Stimulated activated naive CD8-positive, alpha-beta T cell treated with anti-CD3 and anti-CD28 coated beads, Interleukin-15, Interleukin-2, amounts not matched to agents 100 ng/mL and 50 ng/mL, for 24 hours (primary cell): ENCODE data around the gene FAM89B.

Source experiments
- H3K27ac Mint-ChIP-seq: one replicate; pipeline ENCODE4 v1.8.0; 2021; ENCODE audit warnings: mild to moderate bottlenecking, mixed read lengths
- H3K27me3 Mint-ChIP-seq: one replicate; pipeline ENCODE4 v1.8.0; 2021; ENCODE audit warnings: mixed read lengths
- H3K36me3 Mint-ChIP-seq: one replicate; pipeline ENCODE4 v1.8.0; 2021; ENCODE audit warnings: low read depth, mixed read lengths
- H3K4me1 Mint-ChIP-seq: one replicate; pipeline ENCODE4 v1.8.0; 2021; ENCODE audit warnings: low read depth, mixed read lengths
- H3K4me3 Mint-ChIP-seq: one replicate; pipeline ENCODE4 v1.8.0; 2021; ENCODE audit warnings: mild to moderate bottlenecking, mixed read lengths
- H3K9me3 Mint-ChIP-seq: one replicate; pipeline ENCODE4 v1.8.0; 2021; ENCODE audit warnings: mixed read lengths

FAM89B gene

GRCh38 chr11:65536412-65537295 is 35.7 kb upstream of the FAM89B start:
- Mint-ChIP-seq H3K4me3 (no peak overlapping the region), H3K9me3 (no peaks in the 10 kb centered on the region)

GRCh38 chr11:65537296-65537597 is 35.1 kb upstream of the FAM89B start:
- peaks cover 14% of the 10 kb centered on the region for H3K36me3 Mint-ChIP-seq
- no peaks in the 10 kb centered on the region for H3K9me3 Mint-ChIP-seq
- H3K4me1 Mint-ChIP-seq, result peaks cover 11% of the 10 kb centered on the region
- H3K27ac Mint-ChIP-seq, result no peak overlapping the region
- H3K4me3 Mint-ChIP-seq, result no peak overlapping the region
- H3K27me3 Mint-ChIP-seq, result no peaks in the 10 kb centered on the region

More at GRCh38 chr11:65536412-65537295, 35.7 kb upstream of the FAM89B start:
- Mint-ChIP-seq H3K27ac (no peak overlapping the region), H3K36me3 (peaks cover 17% of the 10 kb centered on the region), H3K4me1 (peaks cover 7% of the 10 kb centered on the region), H3K27me3 (no peaks in the 10 kb centered on the region)

DNA sequence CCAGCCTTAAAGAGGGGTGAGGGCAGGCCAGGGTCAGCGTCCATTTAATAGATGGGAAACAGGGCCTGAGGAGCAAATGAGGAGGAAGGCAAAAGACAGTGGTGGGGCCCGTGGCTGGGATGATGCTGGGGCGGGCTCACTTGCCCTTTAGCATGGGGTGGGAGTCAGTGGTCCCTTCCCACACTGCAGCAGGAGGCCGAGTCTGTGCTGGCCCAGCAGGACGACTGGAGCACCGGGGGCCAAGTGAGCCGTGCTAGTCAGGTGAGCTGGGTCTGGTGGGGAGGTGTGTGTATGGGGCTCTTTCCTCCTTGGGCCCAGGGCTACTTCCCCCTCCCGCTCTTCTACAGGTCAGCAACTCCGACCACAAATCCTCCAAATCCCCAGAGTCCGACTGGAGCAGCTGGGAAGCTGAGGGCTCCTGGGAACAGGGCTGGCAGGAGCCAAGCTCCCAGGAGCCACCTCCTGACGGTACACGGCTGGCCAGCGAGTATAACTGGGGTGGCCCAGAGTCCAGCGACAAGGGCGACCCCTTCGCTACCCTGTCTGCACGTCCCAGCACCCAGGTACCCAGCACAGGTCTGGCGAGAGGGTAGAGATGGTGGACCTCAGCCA is 34.6 kb upstream of the FAM89B start:
- Mint-ChIP-seq H3K27ac (no peak overlapping the region), H3K4me3 (no peak overlapping the region), H3K36me3 (peaks cover 14% of the 10 kb centered on the region), H3K4me1 (peaks cover 14% of the 10 kb centered on the region), H3K9me3 (no peaks in the 10 kb centered on the region), H3K27me3 (no peaks in the 10 kb centered on the region)

GRCh38 chr11:65538232-65538914 is 34.0 kb upstream of the FAM89B start:
- Mint-ChIP-seq H3K27ac (no peak overlapping the region), H3K9me3 (no peaks in the 10 kb centered on the region), H3K27me3 (no peaks in the 10 kb centered on the region), H3K4me1 (peaks cover 14% of the 10 kb centered on the region), H3K36me3 (peaks cover 10% of the 10 kb centered on the region), H3K4me3 (no peak overlapping the region)

GRCh38 chr11:65538915-65539743 is 33.2 kb upstream of the FAM89B start:
- peaks cover 14% of the 10 kb centered on the region for H3K4me1 Mint-ChIP-seq
- H3K27me3 Mint-ChIP-seq, result no peaks in the 10 kb centered on the region
- H3K9me3 Mint-ChIP-seq, result no peaks in the 10 kb centered on the region
- no peak overlapping the region for H3K4me3 Mint-ChIP-seq
- no peak overlapping the region for H3K27ac Mint-ChIP-seq
- peaks cover 10% of the 10 kb centered on the region for H3K36me3 Mint-ChIP-seq

GRCh38 chr11:65539744-65540289 is 32.5 kb upstream of the FAM89B start:
- Mint-ChIP-seq H3K27ac (peak overlapping the region; percentile 79), H3K9me3 (no peaks in the 10 kb centered on the region), H3K27me3 (no peaks in the 10 kb centered on the region), H3K36me3 (peaks cover 10% of the 10 kb centered on the region), H3K4me1 (peaks cover 17% of the 10 kb centered on the region), H3K4me3 (peak overlapping the region; percentile 81)

GRCh38 chr11:65540290-65541092 is 31.8 kb upstream of the FAM89B start:
- H3K27me3 Mint-ChIP-seq, result no peaks in the 10 kb centered on the region
- H3K9me3 Mint-ChIP-seq, result no peaks in the 10 kb centered on the region
- peaks cover 10% of the 10 kb centered on the region for H3K36me3 Mint-ChIP-seq
- H3K4me1 Mint-ChIP-seq, result peaks cover 22% of the 10 kb centered on the region
- peak overlapping the region; percentile 81 for H3K4me3 Mint-ChIP-seq
- H3K27ac Mint-ChIP-seq, result peak overlapping the region; percentile 79

GRCh38 chr11:65541093-65541982 is 31.0 kb upstream of the FAM89B start:
- Mint-ChIP-seq H3K27me3 (no peaks in the 10 kb centered on the region), H3K4me3 (peak overlapping the region; percentile 81), H3K36me3 (peaks cover 7% of the 10 kb centered on the region), H3K4me1 (peaks cover 30% of the 10 kb centered on the region), H3K9me3 (no peaks in the 10 kb centered on the region), H3K27ac (peak overlapping the region; percentile 79)

- peaks cover 43% of the 10 kb centered on the region for H3K4me1 Mint-ChIP-seq
- H3K36me3 Mint-ChIP-seq, result peaks cover 4% of the 10 kb centered on the region
- H3K9me3 Mint-ChIP-seq, result no peaks in the 10 kb centered on the region
- H3K27me3 Mint-ChIP-seq, result no peaks in the 10 kb centered on the region
- no peak overlapping the region for H3K27ac Mint-ChIP-seq
- H3K4me3 Mint-ChIP-seq, result no peak overlapping the region
These were observed 29.5 kb upstream of the FAM89B start for GRCh38 chr11:65542738-65543390.

- Mint-ChIP-seq H3K4me3 (peak overlapping the region; percentile 75), H3K4me1 (peaks cover 64% of the 10 kb centered on the region), H3K9me3 (no peaks in the 10 kb centered on the region), H3K36me3 (peaks cover 8% of the 10 kb centered on the region), H3K27ac (peak overlapping the region; percentile 82), H3K27me3 (no peaks in the 10 kb centered on the region)
These were observed 26.5 kb upstream of the FAM89B start for GRCh38 chr11:65545853-65546216.

- no peaks in the 10 kb centered on the region for H3K27me3 Mint-ChIP-seq
- H3K36me3 Mint-ChIP-seq, result peaks cover 8% of the 10 kb centered on the region
- no peaks in the 10 kb centered on the region for H3K9me3 Mint-ChIP-seq
- H3K4me3 Mint-ChIP-seq, result peak overlapping the region; percentile 75
- H3K27ac Mint-ChIP-seq, result peak overlapping the region; percentile 82
- H3K4me1 Mint-ChIP-seq, result peaks cover 61% of the 10 kb centered on the region
These were observed 25.9 kb upstream of the FAM89B start for GRCh38 chr11:65546217-65546958.

DNA sequence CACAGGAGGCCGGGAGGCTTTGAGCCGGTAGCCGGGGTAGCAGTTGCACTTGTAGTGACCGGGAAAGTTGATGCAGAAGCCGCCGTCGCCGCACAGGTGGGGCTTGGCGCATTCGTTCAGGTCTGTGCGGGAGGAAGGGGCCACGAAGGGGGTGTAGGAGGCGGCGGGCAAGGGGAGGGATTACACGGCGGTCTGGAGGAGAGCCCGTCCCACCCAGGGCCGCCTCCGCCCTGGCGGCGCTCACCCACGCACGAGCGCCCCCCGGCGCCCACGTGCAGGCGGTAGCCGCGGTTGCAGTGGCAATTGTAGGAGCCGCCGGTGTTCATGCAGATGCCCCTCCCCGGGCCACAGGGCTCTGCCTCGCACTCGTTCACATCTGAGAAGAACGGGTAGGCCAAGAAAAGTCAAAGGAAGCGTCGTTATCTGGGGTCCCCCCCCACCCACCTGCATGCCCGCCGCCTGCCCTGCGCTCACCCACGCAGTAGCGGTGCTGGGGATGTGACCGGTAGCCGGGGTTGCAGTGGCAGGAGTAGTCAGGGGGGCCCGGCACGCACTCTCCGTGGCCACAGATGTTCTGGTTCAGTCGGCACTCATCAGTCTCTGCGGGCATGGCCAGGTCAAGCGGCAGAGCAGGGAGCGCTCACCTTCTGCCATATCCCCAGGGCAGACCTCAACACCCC is 24.8 kb upstream of the FAM89B start:
- H3K27ac Mint-ChIP-seq, result no peak overlapping the region
- H3K27me3 Mint-ChIP-seq, result no peaks in the 10 kb centered on the region
- no peaks in the 10 kb centered on the region for H3K9me3 Mint-ChIP-seq
- H3K4me3 Mint-ChIP-seq, result no peak overlapping the region
- H3K36me3 Mint-ChIP-seq, result peaks cover 7% of the 10 kb centered on the region
- H3K4me1 Mint-ChIP-seq, result peaks cover 67% of the 10 kb centered on the region
